ENCODE data around the gene MYBPH.

The MYBPH gene

GRCh38 chr1:203140743-203141520, 34.7 kb downstream of the MYBPH start:
- Histone ChIP-seq H4K20me1 (ENCODE audit: insufficient read depth, low read length) (no peaks in the 10 kb centered on the region), H2AFZ (ENCODE audit: low read depth, low read length) (no peak overlapping the region), H3K27ac (ENCODE audit: low read length) (no peak overlapping the region), H3K36me3 (replicated peaks; ENCODE audit: low read depth, low read length) (no peaks in the 10 kb centered on the region), H3K27me3 (ENCODE audit: low read depth, low read length) (peaks cover 57% of the 10 kb centered on the region), H3K4me1 (ENCODE audit: low read length) (peaks cover 3% of the 10 kb centered on the region), H3K4me3 (ENCODE audit: low read length) (no peak overlapping the region), H3K9me3 (ENCODE audit: insufficient read depth, low read length) (no peaks in the 10 kb centered on the region), H3K4me2 (ENCODE audit: low read length) (no peak overlapping the region), H3K9ac (ENCODE audit: low read length) (no peak overlapping the region), H3K79me2 (ENCODE audit: low read length) (no peaks in the 10 kb centered on the region)
- TF ChIP-seq EZH2phosphoT487 (IDR thresholded peaks at IDR 0.05; ENCODE audit: low read depth), result no peak
- TF ChIP-seq, protein P1, sequence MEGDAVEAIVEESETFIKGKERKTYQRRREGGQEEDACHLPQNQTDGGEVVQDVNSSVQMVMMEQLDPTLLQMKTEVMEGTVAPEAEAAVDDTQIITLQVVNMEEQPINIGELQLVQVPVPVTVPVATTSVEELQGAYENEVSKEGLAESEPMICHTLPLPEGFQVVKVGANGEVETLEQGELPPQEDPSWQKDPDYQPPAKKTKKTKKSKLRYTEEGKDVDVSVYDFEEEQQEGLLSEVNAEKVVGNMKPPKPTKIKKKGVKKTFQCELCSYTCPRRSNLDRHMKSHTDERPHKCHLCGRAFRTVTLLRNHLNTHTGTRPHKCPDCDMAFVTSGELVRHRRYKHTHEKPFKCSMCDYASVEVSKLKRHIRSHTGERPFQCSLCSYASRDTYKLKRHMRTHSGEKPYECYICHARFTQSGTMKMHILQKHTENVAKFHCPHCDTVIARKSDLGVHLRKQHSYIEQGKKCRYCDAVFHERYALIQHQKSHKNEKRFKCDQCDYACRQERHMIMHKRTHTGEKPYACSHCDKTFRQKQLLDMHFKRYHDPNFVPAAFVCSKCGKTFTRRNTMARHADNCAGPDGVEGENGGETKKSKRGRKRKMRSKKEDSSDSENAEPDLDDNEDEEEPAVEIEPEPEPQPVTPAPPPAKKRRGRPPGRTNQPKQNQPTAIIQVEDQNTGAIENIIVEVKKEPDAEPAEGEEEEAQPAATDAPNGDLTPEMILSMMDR (IDR thresholded peaks at IDR 0.05; ENCODE audit: low read depth, low read length), result no peak

DNA sequence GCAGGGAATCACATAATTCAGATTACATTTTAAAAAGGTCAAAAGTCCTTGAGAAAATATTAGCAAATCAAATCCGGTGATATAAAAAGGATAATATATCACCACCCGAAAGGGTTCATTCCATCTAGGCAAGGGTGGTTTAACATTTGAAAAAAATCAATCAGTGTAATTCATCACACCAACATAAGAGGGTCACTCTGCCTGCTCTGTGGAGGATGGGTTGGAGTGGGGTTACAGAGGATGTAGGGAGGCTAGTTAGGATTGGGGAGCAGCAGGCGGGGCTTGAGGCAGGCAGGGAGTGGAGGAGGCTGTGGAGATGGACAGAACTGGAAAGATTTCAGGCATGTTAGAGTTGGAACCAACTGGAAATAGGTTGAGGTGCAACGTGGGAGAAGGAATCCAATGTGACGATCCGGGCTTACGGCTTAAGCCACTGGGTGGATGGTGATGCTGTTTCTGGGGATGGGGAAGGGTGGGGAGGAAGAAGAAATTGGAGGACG, 35.6 kb downstream of the MYBPH start:
- H3K27me3 ChIP-seq (ENCODE audit: low read depth, low read length), result peaks cover 57% of the 10 kb centered on the region
- no peak overlapping the region for H3K9ac ChIP-seq (ENCODE audit: low read length)
- H2AFZ ChIP-seq (ENCODE audit: low read depth, low read length), result no peak overlapping the region
- no peaks in the 10 kb centered on the region for H3K9me3 ChIP-seq (ENCODE audit: insufficient read depth, low read length)
- TF ChIP-seq EZH2phosphoT487 (IDR thresholded peaks at IDR 0.05; ENCODE audit: low read depth), result no peak
- TF ChIP-seq, protein P1 (IDR thresholded peaks at IDR 0.05; ENCODE audit: low read depth, low read length), result no peak
- no peaks in the 10 kb centered on the region for H4K20me1 ChIP-seq (ENCODE audit: insufficient read depth, low read length)
- no peak overlapping the region for H3K4me3 ChIP-seq (ENCODE audit: low read length)
- no peaks in the 10 kb centered on the region for H3K79me2 ChIP-seq (ENCODE audit: low read length)
- H3K27ac ChIP-seq (ENCODE audit: low read length), result no peak overlapping the region
- H3K36me3 ChIP-seq (replicated peaks; ENCODE audit: low read depth, low read length), result no peaks in the 10 kb centered on the region
- no peak overlapping the region for H3K4me2 ChIP-seq (ENCODE audit: low read length)
- peaks cover 8% of the 10 kb centered on the region for H3K4me1 ChIP-seq (ENCODE audit: low read length)

DNA sequence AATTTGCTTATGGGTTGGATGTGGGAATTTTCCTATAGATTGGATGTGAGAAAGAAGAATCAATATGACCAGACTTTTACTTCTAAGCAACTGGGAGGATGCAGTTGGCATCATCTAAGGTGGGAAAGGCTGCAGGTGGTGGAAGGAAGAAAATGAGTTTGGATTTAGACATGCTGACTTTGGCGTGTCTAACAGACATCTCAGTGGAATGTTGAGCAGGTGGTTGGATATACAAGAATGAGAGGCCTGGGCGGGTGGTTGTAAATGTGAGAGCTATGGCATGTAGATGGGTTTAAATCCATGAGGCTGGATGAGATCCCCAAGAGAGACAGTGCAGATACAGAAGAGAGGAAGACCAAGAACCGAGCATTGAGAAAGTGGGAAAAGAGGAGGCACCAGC, 37.6 kb downstream of the MYBPH start:
- H3K4me2 ChIP-seq (ENCODE audit: low read length), result no peak overlapping the region
- peaks cover 57% of the 10 kb centered on the region for H3K27me3 ChIP-seq (ENCODE audit: low read depth, low read length)
- H2AFZ ChIP-seq (ENCODE audit: low read depth, low read length), result no peak overlapping the region

GRCh38 chr1:203137324-203137723, 38.3 kb downstream of the MYBPH start:
- no peaks in the 10 kb centered on the region for H4K20me1 ChIP-seq (ENCODE audit: insufficient read depth, low read length)
- H2AFZ ChIP-seq (ENCODE audit: low read depth, low read length), result no peak overlapping the region
- peaks cover 8% of the 10 kb centered on the region for H3K4me1 ChIP-seq (ENCODE audit: low read length)
- no peak for TF ChIP-seq EZH2phosphoT487 (IDR thresholded peaks at IDR 0.05; ENCODE audit: low read depth)
- TF ChIP-seq, protein P1 (IDR thresholded peaks at IDR 0.05; ENCODE audit: low read depth, low read length), result no peak
- H3K9ac ChIP-seq (ENCODE audit: low read length), result no peak overlapping the region
- H3K79me2 ChIP-seq (ENCODE audit: low read length), result no peaks in the 10 kb centered on the region
- no peak overlapping the region for H3K4me3 ChIP-seq (ENCODE audit: low read length)
- H3K27ac ChIP-seq (ENCODE audit: low read length), result no peak overlapping the region
- peaks cover 53% of the 10 kb centered on the region for H3K27me3 ChIP-seq (ENCODE audit: low read depth, low read length)
- no peak overlapping the region for H3K4me2 ChIP-seq (ENCODE audit: low read length)
- H3K36me3 ChIP-seq (replicated peaks; ENCODE audit: low read depth, low read length), result no peaks in the 10 kb centered on the region
- no peaks in the 10 kb centered on the region for H3K9me3 ChIP-seq (ENCODE audit: insufficient read depth, low read length)

More for the DNA sequence above, 37.6 kb downstream of the MYBPH start:
- Histone ChIP-seq H3K36me3 (replicated peaks; ENCODE audit: low read depth, low read length) (no peaks in the 10 kb centered on the region), H3K27ac (ENCODE audit: low read length) (no peak overlapping the region), H4K20me1 (ENCODE audit: insufficient read depth, low read length) (no peaks in the 10 kb centered on the region), H3K9me3 (ENCODE audit: insufficient read depth, low read length) (no peaks in the 10 kb centered on the region), H3K79me2 (ENCODE audit: low read length) (no peaks in the 10 kb centered on the region), H3K9ac (ENCODE audit: low read length) (no peak overlapping the region), H3K4me3 (ENCODE audit: low read length) (no peak overlapping the region), H3K4me1 (ENCODE audit: low read length) (peaks cover 8% of the 10 kb centered on the region)
- TF ChIP-seq, protein P1 (IDR thresholded peaks at IDR 0.05; ENCODE audit: low read depth, low read length), result no peak
- no peak for TF ChIP-seq EZH2phosphoT487 (IDR thresholded peaks at IDR 0.05; ENCODE audit: low read depth)
